Stimulated activated memory B cell treated with anti-CD40 and anti-IgM and Interleukin-4, amounts not matched to agents 10 μg/mL and 1 μg/mL and 100 μg/mL, for 72 hours (primary cell): Measurements from ENCODE around the gene IQGAP2.
"Not testable (repeated sequence)": the region's sequence is repeated elsewhere in the genome, so short reads cannot be mapped to it uniquely, and the experiment has no call there.

Experiments used
- ATAC-seq: fragments of 150-1000 bp; cut with Tn5 transposase; 2 replicates; pipeline ENCODE4 v1.10.0; 2021
- H3K27ac Mint-ChIP-seq: one replicate; pipeline ENCODE4 v1.8.0; 2022; ENCODE audit warnings: mild to moderate bottlenecking, mixed read lengths
- H3K27me3 Mint-ChIP-seq: one replicate; pipeline ENCODE4 v1.8.0; 2022; ENCODE audit warnings: mixed read lengths
- H3K36me3 Mint-ChIP-seq: one replicate; pipeline ENCODE4 v1.8.0; 2022; ENCODE audit warnings: mixed read lengths
- H3K4me1 Mint-ChIP-seq: one replicate; pipeline ENCODE4 v1.8.0; 2022; ENCODE audit warnings: mixed read lengths
- H3K4me3 Mint-ChIP-seq: one replicate; pipeline ENCODE4 v1.8.0; 2022; ENCODE audit warnings: mild to moderate bottlenecking, moderate library complexity, mixed read lengths
- H3K9me3 Mint-ChIP-seq: one replicate; pipeline ENCODE4 v1.8.0; 2022; ENCODE audit warnings: mixed read lengths

Gene IQGAP2

GRCh38 chr5:76547891-76548524 is 144.9 kb downstream of the IQGAP2 start:
- H3K4me3 Mint-ChIP-seq, result no peak overlapping the region
- H3K9me3 Mint-ChIP-seq, result no peaks in the 10 kb centered on the region
- H3K4me1 Mint-ChIP-seq, result peaks cover 27% of the 10 kb centered on the region
- H3K27me3 Mint-ChIP-seq, result no peaks in the 10 kb centered on the region
- peak overlapping the region; percentile 70 for H3K27ac Mint-ChIP-seq
- H3K36me3 Mint-ChIP-seq, result no peaks in the 10 kb centered on the region
- peak; percentile 20 for ATAC-seq

- H3K27me3 Mint-ChIP-seq, result no peaks in the 10 kb centered on the region
- H3K4me3 Mint-ChIP-seq, result no peak overlapping the region
- no peaks in the 10 kb centered on the region for H3K9me3 Mint-ChIP-seq
- no peak overlapping the region for H3K27ac Mint-ChIP-seq
- peaks cover 22% of the 10 kb centered on the region for H3K4me1 Mint-ChIP-seq
- ATAC-seq, result no peak
- no peaks in the 10 kb centered on the region for H3K36me3 Mint-ChIP-seq
Observed at GRCh38 chr5:76548525-76549229, 145.6 kb downstream of the IQGAP2 start.

- not testable (repeated sequence) for H3K36me3 Mint-ChIP-seq, ATAC-seq, H3K4me3 Mint-ChIP-seq, H3K27me3 Mint-ChIP-seq, H3K9me3 Mint-ChIP-seq, H3K27ac Mint-ChIP-seq
- H3K4me1 Mint-ChIP-seq, result peaks cover 17% of the 10 kb centered on the region
Observed at GRCh38 chr5:76550881-76551280, 147.8 kb downstream of the IQGAP2 start.

- peaks cover 12% of the 10 kb centered on the region for H3K4me1 Mint-ChIP-seq
Observed at GRCh38 chr5:76552546-76552945, 149.5 kb downstream of the IQGAP2 start.

GRCh38 chr5:76553251-76553650 is 150.2 kb downstream of the IQGAP2 start:
- no peak for ATAC-seq

More at GRCh38 chr5:76552546-76552945, 149.5 kb downstream of the IQGAP2 start:
- ATAC-seq, result no peak
- no peak overlapping the region for H3K27ac Mint-ChIP-seq
- H3K36me3 Mint-ChIP-seq, result no peaks in the 10 kb centered on the region
- H3K27me3 Mint-ChIP-seq, result no peaks in the 10 kb centered on the region
- no peak overlapping the region for H3K4me3 Mint-ChIP-seq
- H3K9me3 Mint-ChIP-seq, result no peaks in the 10 kb centered on the region

GRCh38 chr5:76555114-76555513 is 152.0 kb downstream of the IQGAP2 start:
- H3K4me1 Mint-ChIP-seq, result peaks cover 7% of the 10 kb centered on the region
- H3K36me3 Mint-ChIP-seq, result no peaks in the 10 kb centered on the region
- no peaks in the 10 kb centered on the region for H3K9me3 Mint-ChIP-seq
- H3K4me3 Mint-ChIP-seq, result no peak overlapping the region
- no peaks in the 10 kb centered on the region for H3K27me3 Mint-ChIP-seq
- no peak for ATAC-seq
- no peak overlapping the region for H3K27ac Mint-ChIP-seq

More at GRCh38 chr5:76553251-76553650, 150.2 kb downstream of the IQGAP2 start:
- Mint-ChIP-seq H3K27me3 (no peaks in the 10 kb centered on the region), H3K27ac (no peak overlapping the region), H3K4me3 (no peak overlapping the region), H3K36me3 (no peaks in the 10 kb centered on the region), H3K9me3 (no peaks in the 10 kb centered on the region), H3K4me1 (peaks cover 7% of the 10 kb centered on the region)

- no peaks in the 10 kb centered on the region for H3K9me3 Mint-ChIP-seq
- ATAC-seq, result no peak
- no peak overlapping the region for H3K27ac Mint-ChIP-seq
Observed at GRCh38 chr5:76555717-76556116, 152.6 kb downstream of the IQGAP2 start.

GRCh38 chr5:76556511-76557221 is 153.6 kb downstream of the IQGAP2 start:
- H3K27ac Mint-ChIP-seq, result peak overlapping the region; percentile 48
- H3K9me3 Mint-ChIP-seq, result no peaks in the 10 kb centered on the region
- peaks cover 7% of the 10 kb centered on the region for H3K4me1 Mint-ChIP-seq
- ATAC-seq, result peak; percentile 82
- no peaks in the 10 kb centered on the region for H3K36me3 Mint-ChIP-seq
- H3K4me3 Mint-ChIP-seq, result no peak overlapping the region
- H3K27me3 Mint-ChIP-seq, result no peaks in the 10 kb centered on the region

More at GRCh38 chr5:76555717-76556116, 152.6 kb downstream of the IQGAP2 start:
- Mint-ChIP-seq H3K4me3 (no peak overlapping the region), H3K4me1 (peaks cover 7% of the 10 kb centered on the region), H3K36me3 (no peaks in the 10 kb centered on the region), H3K27me3 (no peaks in the 10 kb centered on the region)

GRCh38 chr5:76560952-76561891 is 158.1 kb downstream of the IQGAP2 start:
- no peaks in the 10 kb centered on the region for H3K9me3 Mint-ChIP-seq
- H3K27me3 Mint-ChIP-seq, result no peaks in the 10 kb centered on the region
- no peak for ATAC-seq
- no peak overlapping the region for H3K4me3 Mint-ChIP-seq
- H3K36me3 Mint-ChIP-seq, result no peaks in the 10 kb centered on the region
- H3K27ac Mint-ChIP-seq, result no peak overlapping the region
- peaks cover 7% of the 10 kb centered on the region for H3K4me1 Mint-ChIP-seq

GRCh38 chr5:76561959-76562358 is 158.9 kb downstream of the IQGAP2 start:
- Mint-ChIP-seq H3K36me3 (no peaks in the 10 kb centered on the region), H3K27ac (no peak overlapping the region), H3K4me1 (peaks cover 1% of the 10 kb centered on the region), H3K27me3 (no peaks in the 10 kb centered on the region), H3K4me3 (no peak overlapping the region), H3K9me3 (no peaks in the 10 kb centered on the region)
- no peak for ATAC-seq

GRCh38 chr5:76565009-76565408 is 161.9 kb downstream of the IQGAP2 start:
- no peaks in the 10 kb centered on the region for H3K36me3 Mint-ChIP-seq
- no peak overlapping the region for H3K4me3 Mint-ChIP-seq
- no peaks in the 10 kb centered on the region for H3K4me1 Mint-ChIP-seq
- ATAC-seq, result no peak
- H3K9me3 Mint-ChIP-seq, result no peaks in the 10 kb centered on the region
- H3K27me3 Mint-ChIP-seq, result no peaks in the 10 kb centered on the region
- no peak overlapping the region for H3K27ac Mint-ChIP-seq

GRCh38 chr5:76570153-76570552 is 167.1 kb downstream of the IQGAP2 start:
- H3K4me1 Mint-ChIP-seq, result no peaks in the 10 kb centered on the region
- no peaks in the 10 kb centered on the region for H3K36me3 Mint-ChIP-seq
- no peak for ATAC-seq
- H3K27me3 Mint-ChIP-seq, result no peaks in the 10 kb centered on the region
- no peak overlapping the region for H3K4me3 Mint-ChIP-seq
- no peak overlapping the region for H3K27ac Mint-ChIP-seq
- H3K9me3 Mint-ChIP-seq, result no peaks in the 10 kb centered on the region

- Mint-ChIP-seq H3K27me3 (no peaks in the 10 kb centered on the region), H3K4me1 (no peaks in the 10 kb centered on the region), H3K27ac (no peak overlapping the region), H3K9me3 (no peaks in the 10 kb centered on the region), H3K4me3 (no peak overlapping the region), H3K36me3 (no peaks in the 10 kb centered on the region)
- no peak for ATAC-seq
Observed at GRCh38 chr5:76571559-76571958, 168.5 kb downstream of the IQGAP2 start.

GRCh38 chr5:76576450-76576849 is 173.4 kb downstream of the IQGAP2 start:
- Mint-ChIP-seq H3K36me3 (no peaks in the 10 kb centered on the region), H3K27me3 (no peaks in the 10 kb centered on the region), H3K9me3 (no peaks in the 10 kb centered on the region), H3K4me3 (no peak overlapping the region), H3K4me1 (no peaks in the 10 kb centered on the region), H3K27ac (no peak overlapping the region)
- ATAC-seq, result no peak

- Mint-ChIP-seq H3K9me3 (no peaks in the 10 kb centered on the region), H3K4me1 (no peaks in the 10 kb centered on the region), H3K27me3 (no peaks in the 10 kb centered on the region), H3K4me3 (no peak overlapping the region), H3K27ac (no peak overlapping the region), H3K36me3 (no peaks in the 10 kb centered on the region)
- ATAC-seq, result no peak
Observed at GRCh38 chr5:76576996-76577395, 173.9 kb downstream of the IQGAP2 start.
